Cardiac fibroblast (primary cell): ENCODE measurements around the gene SAMD14.

ENCODE experiments used
- DNase-seq, 2 donors: peaks; one replicate each; pipeline versions ENCODE4 v3.0.0 to v3.0.0-alpha.2; 2010; ENCODE audit warnings: low read depth in 2 of 2
- H3K4me3 ChIP-seq, 2 donors: replicated peaks in 1 of 2; 1 replicate in 1 of 2; 2 replicates in 1 of 2; pipeline ENCODE4 v1.5.1; 2011; ENCODE audit warnings: low read depth in 2 of 2, low read length in 2 of 2, mild to moderate bottlenecking in 2 of 2, moderate library complexity in 1 of 2
- TF ChIP-seq, protein P1 (sequence below): IDR thresholded peaks from one replicate; pipeline ENCODE4 v1.5.1; 2011; ENCODE audit warnings: low read depth, mild to moderate bottlenecking, low read length, inconsistent platforms

Gene SAMD14

GRCh38 chr17:50169881-50170459 lies 40.0 kb upstream of the SAMD14 start:
- no peak overlapping the region for H3K4me3 ChIP-seq
- TF ChIP-seq, protein P1, sequence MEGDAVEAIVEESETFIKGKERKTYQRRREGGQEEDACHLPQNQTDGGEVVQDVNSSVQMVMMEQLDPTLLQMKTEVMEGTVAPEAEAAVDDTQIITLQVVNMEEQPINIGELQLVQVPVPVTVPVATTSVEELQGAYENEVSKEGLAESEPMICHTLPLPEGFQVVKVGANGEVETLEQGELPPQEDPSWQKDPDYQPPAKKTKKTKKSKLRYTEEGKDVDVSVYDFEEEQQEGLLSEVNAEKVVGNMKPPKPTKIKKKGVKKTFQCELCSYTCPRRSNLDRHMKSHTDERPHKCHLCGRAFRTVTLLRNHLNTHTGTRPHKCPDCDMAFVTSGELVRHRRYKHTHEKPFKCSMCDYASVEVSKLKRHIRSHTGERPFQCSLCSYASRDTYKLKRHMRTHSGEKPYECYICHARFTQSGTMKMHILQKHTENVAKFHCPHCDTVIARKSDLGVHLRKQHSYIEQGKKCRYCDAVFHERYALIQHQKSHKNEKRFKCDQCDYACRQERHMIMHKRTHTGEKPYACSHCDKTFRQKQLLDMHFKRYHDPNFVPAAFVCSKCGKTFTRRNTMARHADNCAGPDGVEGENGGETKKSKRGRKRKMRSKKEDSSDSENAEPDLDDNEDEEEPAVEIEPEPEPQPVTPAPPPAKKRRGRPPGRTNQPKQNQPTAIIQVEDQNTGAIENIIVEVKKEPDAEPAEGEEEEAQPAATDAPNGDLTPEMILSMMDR: no peak
- DNase-seq: no peak

GRCh38 chr17:50169121-50169764 lies 39.3 kb upstream of the SAMD14 start:
- TF ChIP-seq, protein P1: peak; percentile 89
- no peak overlapping the region for H3K4me3 ChIP-seq
- peak; percentile 81 to 84 for DNase-seq

GRCh38 chr17:50168319-50168718 lies 38.4 kb upstream of the SAMD14 start:
- no peak for DNase-seq
- TF ChIP-seq, protein P1: no peak
- no peak overlapping the region for H3K4me3 ChIP-seq

DNA sequence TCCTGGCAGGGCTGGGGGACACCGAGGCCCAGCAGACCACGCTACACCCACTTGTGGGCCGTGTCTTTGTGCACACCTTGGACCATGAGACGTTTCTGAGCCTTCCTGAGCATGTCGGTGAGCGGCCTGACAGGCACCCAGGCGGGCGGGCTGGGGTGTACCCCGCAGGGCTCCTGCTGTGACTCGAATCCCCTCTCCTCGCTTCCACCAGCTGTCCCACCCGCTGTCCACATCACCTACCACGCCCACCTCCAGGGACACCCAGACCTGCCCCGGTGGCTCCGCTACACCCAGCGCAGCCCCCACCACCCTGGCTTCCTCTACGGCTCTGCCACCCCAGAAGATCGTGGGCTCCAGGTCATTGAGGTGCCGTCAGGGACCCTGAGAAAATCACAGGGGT lies 37.4 kb upstream of the SAMD14 start:
- no peak overlapping the region for H3K4me3 ChIP-seq
- no peak for DNase-seq
- TF ChIP-seq, protein P1: no peak

- no peak for DNase-seq
- TF ChIP-seq, protein P1: no peak
- H3K4me3 ChIP-seq: no peak overlapping the region
Observed at GRCh38 chr17:50166518-50167181, 36.7 kb upstream of the SAMD14 start.

DNA sequence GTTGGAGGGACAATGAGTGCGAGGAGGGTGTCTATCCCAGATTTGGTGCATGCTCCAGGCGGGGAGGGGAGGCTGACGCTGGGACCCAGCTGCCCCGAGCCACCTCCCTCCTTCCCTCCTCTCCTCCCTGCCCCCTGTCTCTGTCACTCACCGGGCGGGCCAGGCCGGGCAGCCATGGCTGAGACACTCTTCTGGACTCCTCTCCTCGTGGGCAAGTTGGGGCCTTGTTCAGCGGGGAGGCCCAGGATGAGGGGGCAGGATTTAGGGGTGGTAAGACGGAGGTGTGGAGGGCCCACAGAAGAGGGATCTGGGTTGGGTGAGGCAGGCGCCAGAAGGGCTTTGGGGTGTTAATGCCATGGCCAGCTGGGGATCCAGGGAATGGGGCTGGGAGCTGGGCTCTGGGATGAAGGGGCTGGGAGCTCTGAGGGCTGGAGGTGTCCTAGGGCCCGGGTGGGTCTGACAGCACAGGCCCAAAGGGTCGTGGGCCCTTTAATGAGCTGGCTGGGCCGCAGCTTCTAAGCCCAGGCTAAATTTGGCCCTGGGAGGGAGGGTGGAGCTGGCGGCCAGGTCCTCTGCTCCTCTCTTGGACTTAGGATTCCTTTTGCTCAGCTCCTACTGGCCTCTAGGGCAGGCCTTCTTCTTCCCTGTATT lies 36.0 kb upstream of the SAMD14 start, which contains the start of gene SGCA:
TSS of gene SGCA (plus strand) at position 139 of the 651 bp plus-strand sequence. CDS start at position 175, 36 bp downstream.
- TF ChIP-seq, protein P1: no peak
- DNase-seq: no peak
- no peak within 1 kb of the TSS for H3K4me3 ChIP-seq
